ENCODE data around the gene NTRK2.

DNA sequence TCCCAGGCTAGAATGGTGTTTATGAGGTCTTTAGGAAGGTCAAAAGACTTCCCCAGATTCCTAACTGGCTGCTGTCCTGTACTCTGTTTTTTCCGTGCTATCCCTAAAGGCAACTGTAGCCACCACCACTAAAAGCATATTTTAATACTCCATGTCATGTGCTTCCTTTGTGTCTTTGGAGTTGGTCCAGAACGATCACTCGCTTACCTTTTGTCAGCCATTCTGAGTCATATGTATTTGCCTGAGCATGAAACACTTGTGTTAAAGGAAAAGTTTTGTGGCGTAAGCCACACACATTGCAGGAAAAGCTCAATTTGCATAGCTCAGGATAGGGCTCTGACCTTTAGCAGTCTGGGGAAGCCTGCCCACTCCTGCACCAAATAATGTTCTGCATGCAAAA, 299.6 kb downstream of the NTRK2 start:
- TF ChIP-seq EZH2 (IDR thresholded peaks at IDR 0.05; ENCODE audit: borderline replicate concordance) (no peak), CTCF (IDR thresholded peaks at IDR 0.05; ENCODE audit: poor library complexity) (no peak), EZH2phosphoT487 (IDR thresholded peaks at IDR 0.05; ENCODE audit: low read depth, severe bottlenecking, unreplicated experiment) (no peak)

All from hepatocyte (in vitro differentiated cells).